DND-41 (cell line): ENCODE measurements around the gene PRRC2C.
A peak's percentile ranks its signal among the peaks of the same experiment; 100 is the strongest.

Experiments
- ATAC-seq: fragments of 200-7000 bp; cut with Tn5 transposase; 3 replicates; pipeline ENCODE4 v1.9.1; 2021; ENCODE audit warnings: low read depth; ENCODE audit not compliant: insufficient read depth
- DNase-seq: peaks from one replicate; pipeline ENCODE4 v3.0.0-alpha.2; 2020
- H2AFZ ChIP-seq: 2 replicates; pipeline ENCODE4 v1.6.0; 2012; ENCODE audit warnings: low read depth, low read length
- H3K27ac ChIP-seq: 2 replicates; pipeline ENCODE4 v1.5.1; 2012; ENCODE audit warnings: low read length, inconsistent platforms
- H3K27me3 ChIP-seq: fragments of 200-600 bp; sonication (generic); 2 replicates; pipeline ENCODE4 v1.6.0; 2012; ENCODE audit warnings: low read length, mild to moderate bottlenecking, inconsistent platforms; ENCODE audit not compliant: insufficient read depth, poor library complexity
- H3K36me3 ChIP-seq: 2 replicates; pipeline ENCODE4 v1.5.1; 2012; ENCODE audit warnings: low read length, inconsistent platforms; ENCODE audit not compliant: insufficient read depth
- H3K4me1 ChIP-seq: 2 replicates; pipeline ENCODE4 v1.5.1; 2012; ENCODE audit warnings: mild to moderate bottlenecking, low read length; ENCODE audit not compliant: insufficient read depth
- H3K4me2 ChIP-seq: 2 replicates; pipeline ENCODE4 v1.6.0; 2012; ENCODE audit warnings: mild to moderate bottlenecking, moderate library complexity, low read length, inconsistent platforms; ENCODE audit not compliant: insufficient read depth
- H3K4me3 ChIP-seq, 2 experiments: fragments of 200-600 bp in 1 of 2; shearing (Covaris generic) in 1 of 2; 2 replicates each; pipeline ENCODE4 v1.5.1; 2012 to 2016; ENCODE audit warnings: inconsistent platforms in 2 of 2, low read length in 2 of 2, mild to moderate bottlenecking in 2 of 2, low read depth in 1 of 2, moderate library complexity in 1 of 2
- H3K79me2 ChIP-seq: 2 replicates; pipeline ENCODE4 v1.6.0; 2012; ENCODE audit warnings: low read length, inconsistent platforms; ENCODE audit not compliant: insufficient read depth
- H3K9ac ChIP-seq: 2 replicates; pipeline ENCODE4 v1.6.0; 2012; ENCODE audit warnings: low read depth, mild to moderate bottlenecking, inconsistent platforms, low read length, moderate library complexity
- H3K9me3 ChIP-seq: 2 replicates; pipeline ENCODE4 v1.5.1; 2012; ENCODE audit warnings: low read length, moderate library complexity, mild to moderate bottlenecking, inconsistent platforms; ENCODE audit not compliant: insufficient read depth, severe bottlenecking
- H4K20me1 ChIP-seq: 2 replicates; pipeline ENCODE4 v1.6.0; 2012; ENCODE audit warnings: low read length; ENCODE audit not compliant: insufficient read depth
- CTCF ChIP-seq: IDR thresholded peaks from 2 replicates; pipeline ENCODE4 v1.5.1; 2012; ENCODE audit warnings: borderline replicate concordance, low read length, moderate library complexity, mild to moderate bottlenecking; ENCODE audit not compliant: poor library complexity, severe bottlenecking; ENCODE audit errors: extremely low read depth
- EZH2 ChIP-seq: IDR thresholded peaks from 3 replicates; pipeline ENCODE4 v1.6.1; 2012; ENCODE audit warnings: borderline replicate concordance, low read depth, mild to moderate bottlenecking, moderate library complexity, low read length, inconsistent platforms; ENCODE audit not compliant: severe bottlenecking

The PRRC2C gene

DNA sequence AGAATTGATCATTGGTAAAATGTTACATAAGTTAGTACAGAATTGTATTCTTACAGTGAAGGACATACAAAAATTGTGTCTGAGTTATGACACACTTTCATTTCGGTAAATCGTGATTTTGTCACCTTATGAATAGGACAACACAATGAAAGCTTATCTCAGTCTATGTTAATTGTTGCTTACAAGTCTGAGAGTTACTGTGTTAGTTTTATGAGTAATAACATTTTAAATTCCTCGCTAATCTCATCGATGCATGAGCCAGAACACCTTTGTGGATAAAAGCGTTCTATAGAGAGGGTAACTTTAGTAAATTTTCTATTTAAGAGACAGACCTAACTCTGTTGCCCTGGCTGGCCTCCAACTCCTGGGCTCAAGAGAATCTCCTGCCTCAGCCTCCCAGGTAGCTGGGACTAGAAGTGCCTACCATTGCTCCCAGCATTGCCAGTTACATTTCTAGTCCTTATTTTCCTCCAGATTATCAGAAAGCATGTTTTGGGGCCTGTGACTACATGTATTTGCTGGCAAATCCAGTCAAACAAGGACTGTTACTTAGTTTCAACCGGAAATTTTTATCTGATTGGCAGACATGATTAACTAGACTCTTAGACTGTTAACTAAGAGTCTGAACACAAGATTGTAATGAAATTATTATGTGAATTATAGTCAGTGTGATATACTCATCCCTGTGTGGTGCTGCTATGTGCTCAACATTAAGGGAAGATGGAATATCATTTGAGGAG, 3.0 kb downstream of the PRRC2C start:
- peaks cover 77% of the 10 kb centered on the region for H4K20me1 ChIP-seq
- no peak for ATAC-seq

DNA sequence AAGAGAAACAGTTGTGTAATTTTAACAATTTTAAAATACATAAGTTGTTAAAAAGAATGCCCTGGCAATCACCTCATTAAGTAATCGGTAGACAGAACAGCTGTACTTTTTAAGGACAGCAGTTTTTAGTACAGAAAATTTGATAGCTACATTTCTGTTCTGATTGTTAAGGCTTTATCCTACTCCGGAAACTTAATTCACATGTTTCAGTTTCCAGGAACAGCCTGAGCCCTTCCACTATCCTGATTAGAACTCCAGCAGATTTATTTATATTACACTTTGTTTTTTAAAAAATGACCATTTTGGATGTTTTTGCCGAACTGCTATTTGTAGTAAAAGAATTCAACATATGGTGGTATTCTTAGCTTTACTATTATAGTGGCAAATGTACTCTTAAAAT, 8.7 kb downstream of the PRRC2C start:
- DNase-seq (no peak), ATAC-seq (no peak)
- Histone ChIP-seq H3K9ac (no peak overlapping the region), H3K27ac (no peak overlapping the region), H4K20me1 (peaks cover 97% of the 10 kb centered on the region), H3K4me2 (no peak overlapping the region), H3K36me3 (peaks cover 25% of the 10 kb centered on the region), H3K4me1 (no peaks in the 10 kb centered on the region), H3K4me3 (no peak overlapping the region), H3K9me3 (no peaks in the 10 kb centered on the region), H2AFZ (no peak overlapping the region), H3K27me3 (no peaks in the 10 kb centered on the region), H3K79me2 (peaks cover 100% of the 10 kb centered on the region)
- no peak for TF ChIP-seq EZH2

More for the DNA sequence above, 3.0 kb downstream of the PRRC2C start:
- peaks cover 37% of the 10 kb centered on the region for H3K4me1 ChIP-seq
- H3K27me3 ChIP-seq, result no peaks in the 10 kb centered on the region
- DNase-seq, result no peak
- H3K9me3 ChIP-seq, result no peaks in the 10 kb centered on the region
- no peak overlapping the region for H2AFZ ChIP-seq
- no peak overlapping the region for H3K4me3 ChIP-seq
- no peak overlapping the region for H3K9ac ChIP-seq
- peak overlapping the region; percentile 95 for H3K4me2 ChIP-seq
- peaks cover 26% of the 10 kb centered on the region for H3K36me3 ChIP-seq
- no peak overlapping the region for H3K27ac ChIP-seq
- TF ChIP-seq CTCF, result no peak
- H3K79me2 ChIP-seq, result peaks cover 87% of the 10 kb centered on the region

GRCh38 chr1:171495444-171495843, 10.1 kb downstream of the PRRC2C start:
- no peaks in the 10 kb centered on the region for H3K9me3 ChIP-seq
- no peak overlapping the region for H3K4me3 ChIP-seq
- no peak overlapping the region for H3K4me2 ChIP-seq
- H3K36me3 ChIP-seq, result peaks cover 17% of the 10 kb centered on the region
- DNase-seq, result no peak
- H3K27ac ChIP-seq, result no peak overlapping the region
- no peak for ATAC-seq
- peaks cover 100% of the 10 kb centered on the region for H3K79me2 ChIP-seq
- no peak for TF ChIP-seq EZH2
- TF ChIP-seq CTCF, result no peak
- no peaks in the 10 kb centered on the region for H3K27me3 ChIP-seq
- no peak overlapping the region for H2AFZ ChIP-seq
- no peaks in the 10 kb centered on the region for H3K4me1 ChIP-seq
- H4K20me1 ChIP-seq, result peaks cover 98% of the 10 kb centered on the region
- no peak overlapping the region for H3K9ac ChIP-seq

GRCh38 chr1:171500304-171500703, 15.0 kb downstream of the PRRC2C start:
- TF ChIP-seq EZH2 (no peak), CTCF (no peak)
- Histone ChIP-seq H3K27ac (no peak overlapping the region), H3K4me3 (no peak overlapping the region), H3K36me3 (peaks cover 18% of the 10 kb centered on the region), H3K4me2 (no peak overlapping the region), H3K4me1 (peaks cover under 1% of the 10 kb centered on the region; the same call in 1 of the 2 replicates), H3K9me3 (no peaks in the 10 kb centered on the region), H3K9ac (no peak overlapping the region), H3K27me3 (no peaks in the 10 kb centered on the region), H4K20me1 (peaks cover 96% of the 10 kb centered on the region), H2AFZ (no peak overlapping the region), H3K79me2 (peaks cover 100% of the 10 kb centered on the region)
- DNase-seq (no peak), ATAC-seq (no peak)
